Lower leg skin (tissue), 4 donors: Measurements from ENCODE around the gene SLX9. TPM values are rescaled to one million over a fixed set of nuclear protein-coding genes. Genes with fewer than 3 reads are reported as not detected.
"Not testable (repeated sequence)": the region's sequence is repeated elsewhere in the genome, so short reads cannot be mapped to it uniquely, and the experiment has no call there.

Experiments used
- DNase-seq, 2 donors: peaks; one replicate each; pipeline ENCODE4 v3.0.0-alpha.2; 2019; ENCODE audit warnings: low spot score in 2 of 2
- H3K4me3 ChIP-seq: fragments of 200-600 bp; sonication (generic); 2 replicates; pipeline ENCODE4 v1.5.1; 2017; ENCODE audit warnings: mild to moderate bottlenecking, low read depth; ENCODE audit not compliant: poor library complexity, severe bottlenecking
- CTCF ChIP-seq, 3 donors: fragments of 450-650 bp; IDR thresholded peaks; one replicate each; pipeline ENCODE4 v1.5.1; 2016; ENCODE audit warnings: antibody characterized with exemption in 3 of 3, mild to moderate bottlenecking in 3 of 3, moderate library complexity in 2 of 3
- POLR2A ChIP-seq, 2 donors: fragments of 450-650 bp; IDR thresholded peaks; one replicate each; pipeline ENCODE4 v1.6.1; 2016 to 2017; ENCODE audit warnings: antibody characterized with exemption in 2 of 2, mild to moderate bottlenecking in 1 of 2, moderate library complexity in 1 of 2
- WGBS, 2 donors: methylation state at CpG; one replicate each; pipeline ENCODE4 v1.1.5; 2018; 5-methylcytosine and 5-hydroxymethylcytosine counted together
- intact Hi-C: fragments of 100-400 bp; cut with DNase I; formaldehyde crosslinking; loops from one replicate; pipeline ENCODE4 v1.15.0; 2023; ENCODE audit warnings: low total_unique reads
- total RNA-seq, 4 donors: library from RNA; depleted of rRNA; stranded (reverse); fragments of >200 nt; gene quantifications; one replicate each; pipeline ENCODE4 v1.1.0, GENCODE V29; 2016

SLX9 gene
- total RNA-seq, 4 donors from 2014 or later: 19.0 to 36.4 (median 31.6) TPM

GRCh38 chr21:44926331-44927101, 13.3 kb upstream of the SLX9 start:
- 65 to 69% methylated on average over 24 of the region's 24 CpGs for WGBS, 2 donors
- no peak overlapping the region for H3K4me3 ChIP-seq
- TF ChIP-seq CTCF (IDR thresholded peaks at IDR 0.05) (no peak), POLR2A (IDR thresholded peaks at IDR 0.05) (no peak)
- DNase-seq: no peak
- intact Hi-C loops: no loop called here

GRCh38 chr21:44927259-44927586, 12.6 kb upstream of the SLX9 start:
- intact Hi-C loops: no loop called here
- TF ChIP-seq CTCF (IDR thresholded peaks at IDR 0.05) (no peak), POLR2A (IDR thresholded peaks at IDR 0.05) (no peak)
- no peak for DNase-seq
- no peak overlapping the region for H3K4me3 ChIP-seq
- 13 to 20% methylated on average over 4 of the region's 4 CpGs for WGBS, 2 donors

GRCh38 chr21:44927587-44928461, 12.0 kb upstream of the SLX9 start:
- no peak for DNase-seq
- H3K4me3 ChIP-seq: no peak overlapping the region
- WGBS, 2 donors: 13 to 15% methylated on average over 15 to 16 of the region's 19 CpGs
- intact Hi-C loops: no loop called here
- no peak for TF ChIP-seq CTCF (IDR thresholded peaks at IDR 0.05)
- no peak for TF ChIP-seq POLR2A (IDR thresholded peaks at IDR 0.05)

- H3K4me3 ChIP-seq, DNase-seq, intact Hi-C loops: not testable (repeated sequence)
- WGBS, 2 donors: 43 to 56% methylated on average over 16 of the region's 16 CpGs
These were observed 11.2 kb upstream of the SLX9 start for GRCh38 chr21:44928500-44929241.

- intact Hi-C loops: no loop called here
- 77 to 78% methylated on average over 6 of the region's 6 CpGs for WGBS, 2 donors
- H3K4me3 ChIP-seq: no peak overlapping the region
- TF ChIP-seq CTCF (IDR thresholded peaks at IDR 0.05) (no peak), POLR2A (IDR thresholded peaks at IDR 0.05) (no peak)
- DNase-seq: no peak
These were observed 10.5 kb upstream of the SLX9 start for GRCh38 chr21:44929242-44929798.
